A549 (cell line): ENCODE data around the gene NID2.

Source experiments
- CEBPB ChIP-seq, 2 experiments: fragments of >200 bp in 1 of 2; sonication (Bioruptor Twin) in 1 of 2; formaldehyde crosslinking in 1 of 2; IDR thresholded peaks; 2 replicates each; pipeline ENCODE4 v1.6.1; 2012 to 2016
- CTCF ChIP-seq: fragments of >200 bp; sonication (Bioruptor Twin); formaldehyde crosslinking; IDR thresholded peaks from 3 replicates; pipeline ENCODE4 v1.5.1; 2016
- POLR2A ChIP-seq: IDR thresholded peaks from 2 replicates; pipeline ENCODE4 v1.6.1; 2012; ENCODE audit warnings: mild to moderate bottlenecking, low read length
- TF ChIP-seq, protein P1 (sequence below): fragments of 250-450 bp; sonication (Bioruptor Pico); IDR thresholded peaks from 2 replicates; pipeline ENCODE4 v1.5.0; 2020; ENCODE audit warnings: low read depth, mild to moderate bottlenecking, moderate library complexity
- TF ChIP-seq, protein P2 (sequence below): fragments of 150-350 bp; IDR thresholded peaks from 2 replicates; pipeline ENCODE4 v1.6.1; 2014; ENCODE audit warnings: low read depth, mild to moderate bottlenecking, low read length

DNA sequence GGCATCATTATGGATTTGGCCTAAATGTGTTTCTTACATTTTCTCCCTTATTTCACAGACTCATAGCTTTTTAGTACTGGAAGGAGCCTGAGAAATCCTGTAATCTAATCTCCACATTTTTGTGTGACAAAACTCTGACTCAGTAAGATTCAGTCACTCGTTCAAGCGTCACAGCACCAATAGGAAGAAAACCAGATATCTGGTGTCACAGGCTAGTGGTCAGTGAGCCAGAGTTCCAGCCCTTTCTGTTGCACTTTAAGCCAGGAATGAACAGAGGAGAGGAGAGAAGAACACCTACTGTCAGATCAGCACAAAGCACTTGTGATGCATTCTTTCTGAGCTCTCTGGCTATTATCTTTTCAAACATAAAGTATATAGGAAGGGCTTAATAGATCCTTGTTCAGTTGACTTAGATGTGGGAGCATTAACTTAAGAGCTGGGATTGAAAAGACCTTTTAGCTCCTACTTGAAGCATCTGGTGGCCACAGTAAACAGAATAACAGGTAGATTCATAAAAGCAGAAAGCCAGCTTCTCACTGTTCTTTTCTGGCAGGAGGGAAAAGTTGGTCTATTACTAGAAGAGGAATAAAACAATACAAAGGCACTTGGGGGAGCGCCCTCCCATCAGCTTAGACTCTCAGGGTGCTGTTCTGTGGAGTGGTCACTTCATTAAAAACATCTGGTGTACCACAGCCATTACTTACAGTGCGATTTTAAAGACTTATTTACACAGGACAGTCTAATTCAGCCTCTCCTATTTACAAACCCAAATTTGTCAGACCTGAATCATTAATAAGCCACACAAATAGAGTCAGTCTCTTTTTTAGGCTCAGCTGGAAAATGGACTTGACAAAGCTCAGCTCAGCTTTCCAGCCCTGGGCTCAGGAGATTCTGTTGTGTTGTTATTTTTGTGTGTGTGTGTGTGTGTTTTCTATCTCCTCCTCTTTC, 12.2 kb upstream of the NID2 start:
- no peak for TF ChIP-seq CTCF
- TF ChIP-seq, protein P1, sequence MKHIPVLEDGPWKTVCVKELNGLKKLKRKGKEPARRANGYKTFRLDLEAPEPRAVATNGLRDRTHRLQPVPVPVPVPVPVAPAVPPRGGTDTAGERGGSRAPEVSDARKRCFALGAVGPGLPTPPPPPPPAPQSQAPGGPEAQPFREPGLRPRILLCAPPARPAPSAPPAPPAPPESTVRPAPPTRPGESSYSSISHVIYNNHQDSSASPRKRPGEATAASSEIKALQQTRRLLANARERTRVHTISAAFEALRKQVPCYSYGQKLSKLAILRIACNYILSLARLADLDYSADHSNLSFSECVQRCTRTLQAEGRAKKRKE (CRISPR knock-in tag): no peak
- no peak for TF ChIP-seq POLR2A
- no peak for TF ChIP-seq CEBPB (IDR thresholded peaks at IDR 0.05)
- TF ChIP-seq, protein P2, sequence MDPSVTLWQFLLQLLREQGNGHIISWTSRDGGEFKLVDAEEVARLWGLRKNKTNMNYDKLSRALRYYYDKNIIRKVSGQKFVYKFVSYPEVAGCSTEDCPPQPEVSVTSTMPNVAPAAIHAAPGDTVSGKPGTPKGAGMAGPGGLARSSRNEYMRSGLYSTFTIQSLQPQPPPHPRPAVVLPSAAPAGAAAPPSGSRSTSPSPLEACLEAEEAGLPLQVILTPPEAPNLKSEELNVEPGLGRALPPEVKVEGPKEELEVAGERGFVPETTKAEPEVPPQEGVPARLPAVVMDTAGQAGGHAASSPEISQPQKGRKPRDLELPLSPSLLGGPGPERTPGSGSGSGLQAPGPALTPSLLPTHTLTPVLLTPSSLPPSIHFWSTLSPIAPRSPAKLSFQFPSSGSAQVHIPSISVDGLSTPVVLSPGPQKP: no peak
